ENCODE data around the gene CEBPZ. TPM values are rescaled to one million over a fixed set of nuclear protein-coding genes. Genes with fewer than 3 reads are reported as not detected.

CEBPZ gene
- total and polyA plus RNA-seq, 2 donors (not counting 3 experiments of a cell fraction or from before 2014, with no cell fraction given), result 3.6 to 46.9 TPM

DNA sequence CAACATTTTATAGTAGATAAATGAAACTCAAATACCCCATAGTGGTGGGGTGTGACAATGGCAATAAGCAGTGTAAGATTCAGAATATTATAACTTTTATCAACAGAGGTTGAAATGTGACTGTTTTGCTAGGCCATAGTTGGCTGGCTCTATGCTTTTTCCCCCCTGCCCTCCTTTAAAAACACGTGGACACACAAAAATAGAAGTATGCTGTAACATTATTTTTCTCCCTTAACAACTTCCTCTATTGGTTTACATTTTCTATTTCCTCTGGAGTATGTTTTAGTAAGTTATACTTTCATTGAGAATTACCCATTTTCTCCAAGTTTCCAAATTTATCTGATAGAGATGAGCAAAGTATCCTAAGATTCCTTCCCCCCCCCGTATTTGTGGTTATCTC is 31.1 kb upstream of the CEBPZ start:
- Histone ChIP-seq H3K9ac (replicated peaks; ENCODE audit: extremely low read depth, insufficient read depth, low read length) (no peak overlapping the region), H2AFZ (ENCODE audit: low read depth, low read length) (no peak overlapping the region), H3K9me1 (replicated peaks; ENCODE audit: control insufficient read depth, extremely low read depth, insufficient read depth, low read length) (no peaks in the 10 kb centered on the region), H3K36me3 (ENCODE audit: control insufficient read depth in 2 of 2, extremely low read depth in 1 of 2, insufficient read depth in 2 of 2, low read length in 2 of 2) (peaks cover 2 to 8% of the 10 kb centered on the region in 2 experiments), H3K4me1 (ENCODE audit: control insufficient read depth, extremely low read depth, insufficient read depth, low read length) (no peaks in the 10 kb centered on the region), H3K4me2 (ENCODE audit: insufficient read depth, low read length) (no peak overlapping the region), H3K79me2 (ENCODE audit: control insufficient read depth, insufficient read depth, low read length) (no peaks in the 10 kb centered on the region), H3K4me3 (replicated peaks in 1 of 3; ENCODE audit: insufficient read depth in 1 of 3, low read depth in 1 of 3, low read length in 3 of 3) (no peak overlapping the region), H3K27ac (ENCODE audit: insufficient read depth, low read depth, low read length) (no peak overlapping the region), H3K9me3 (replicated peaks; ENCODE audit: control insufficient read depth, insufficient read depth, low read length) (no peaks in the 10 kb centered on the region), H3K27me3 (ENCODE audit: control insufficient read depth in 2 of 2, insufficient read depth in 2 of 2, low read length in 2 of 2) (no peaks in the 10 kb centered on the region), H4K20me1 (replicated peaks; ENCODE audit: control insufficient read depth, extremely low read depth, insufficient read depth, low read length) (no peaks in the 10 kb centered on the region)
- FAIRE-seq, result no peak
- BruUV-seq (replicated peaks), result no TSS peak
- no peak for DNase-seq (ENCODE audit: low read depth, low spot score)
- ChIA-PET POLR2A (no interaction called here), CTCF (interaction anchor here (1.0 kb wide), 1 partner anchor 91 kb away, joined by 4 read pairs; no protein-coding TSS in a partner anchor)
- TF ChIP-seq, protein P1, sequence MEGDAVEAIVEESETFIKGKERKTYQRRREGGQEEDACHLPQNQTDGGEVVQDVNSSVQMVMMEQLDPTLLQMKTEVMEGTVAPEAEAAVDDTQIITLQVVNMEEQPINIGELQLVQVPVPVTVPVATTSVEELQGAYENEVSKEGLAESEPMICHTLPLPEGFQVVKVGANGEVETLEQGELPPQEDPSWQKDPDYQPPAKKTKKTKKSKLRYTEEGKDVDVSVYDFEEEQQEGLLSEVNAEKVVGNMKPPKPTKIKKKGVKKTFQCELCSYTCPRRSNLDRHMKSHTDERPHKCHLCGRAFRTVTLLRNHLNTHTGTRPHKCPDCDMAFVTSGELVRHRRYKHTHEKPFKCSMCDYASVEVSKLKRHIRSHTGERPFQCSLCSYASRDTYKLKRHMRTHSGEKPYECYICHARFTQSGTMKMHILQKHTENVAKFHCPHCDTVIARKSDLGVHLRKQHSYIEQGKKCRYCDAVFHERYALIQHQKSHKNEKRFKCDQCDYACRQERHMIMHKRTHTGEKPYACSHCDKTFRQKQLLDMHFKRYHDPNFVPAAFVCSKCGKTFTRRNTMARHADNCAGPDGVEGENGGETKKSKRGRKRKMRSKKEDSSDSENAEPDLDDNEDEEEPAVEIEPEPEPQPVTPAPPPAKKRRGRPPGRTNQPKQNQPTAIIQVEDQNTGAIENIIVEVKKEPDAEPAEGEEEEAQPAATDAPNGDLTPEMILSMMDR (IDR thresholded peaks at IDR 0.05; ENCODE audit: extremely low read depth in 1 of 2, insufficient read depth in 1 of 2, low read depth in 1 of 2, low read length in 2 of 2), result no peak
- no peak for TF ChIP-seq MYC (IDR thresholded peaks at IDR 0.05; ENCODE audit: low read depth, low read length)
- no peak for TF ChIP-seq POLR2A (IDR thresholded peaks at IDR 0.05; ENCODE audit: low read depth, low read length)
- TF ChIP-seq, protein P2, sequence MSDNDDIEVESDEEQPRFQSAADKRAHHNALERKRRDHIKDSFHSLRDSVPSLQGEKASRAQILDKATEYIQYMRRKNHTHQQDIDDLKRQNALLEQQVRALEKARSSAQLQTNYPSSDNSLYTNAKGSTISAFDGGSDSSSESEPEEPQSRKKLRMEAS (IDR thresholded peaks at IDR 0.05; ENCODE audit: insufficient read depth, insufficient read length), result no peak
- no peak for TF ChIP-seq EZH2 (IDR thresholded peaks at IDR 0.05; ENCODE audit: borderline replicate concordance, low read depth, low read length, severe bottlenecking)
- TF ChIP-seq FOS (IDR thresholded peaks at IDR 0.05; ENCODE audit: borderline replicate concordance, insufficient read depth, low read length), result no peak
- TF ChIP-seq POLR2AphosphoS5 (IDR thresholded peaks at IDR 0.05; ENCODE audit: insufficient read depth, low read depth, low read length), result no peak
- TF ChIP-seq JUN (IDR thresholded peaks at IDR 0.05; ENCODE audit: borderline replicate concordance, insufficient read depth, insufficient read length, low read depth), result no peak
- no peak for TF ChIP-seq GATA2 (IDR thresholded peaks at IDR 0.05; ENCODE audit: insufficient read depth, insufficient read length, low read depth, low read length)
- intact Hi-C loops (cut with micrococcal nuclease) (no loop called here), dilution Hi-C loops (cut with MboI; ENCODE audit: extremely low pct_ligation_motif_present, low sequenced_read_pairs) (no loop called here)
